NCI-H748 treated with DMSO at 0.1 percent for 48 hours (cell line): ENCODE results near the gene MBP.

Experiments used
- DNase-seq: peaks from one replicate; lab custom pipeline; 2025; lab: John Stamatoyannopoulos, UW

MBP gene

DNA sequence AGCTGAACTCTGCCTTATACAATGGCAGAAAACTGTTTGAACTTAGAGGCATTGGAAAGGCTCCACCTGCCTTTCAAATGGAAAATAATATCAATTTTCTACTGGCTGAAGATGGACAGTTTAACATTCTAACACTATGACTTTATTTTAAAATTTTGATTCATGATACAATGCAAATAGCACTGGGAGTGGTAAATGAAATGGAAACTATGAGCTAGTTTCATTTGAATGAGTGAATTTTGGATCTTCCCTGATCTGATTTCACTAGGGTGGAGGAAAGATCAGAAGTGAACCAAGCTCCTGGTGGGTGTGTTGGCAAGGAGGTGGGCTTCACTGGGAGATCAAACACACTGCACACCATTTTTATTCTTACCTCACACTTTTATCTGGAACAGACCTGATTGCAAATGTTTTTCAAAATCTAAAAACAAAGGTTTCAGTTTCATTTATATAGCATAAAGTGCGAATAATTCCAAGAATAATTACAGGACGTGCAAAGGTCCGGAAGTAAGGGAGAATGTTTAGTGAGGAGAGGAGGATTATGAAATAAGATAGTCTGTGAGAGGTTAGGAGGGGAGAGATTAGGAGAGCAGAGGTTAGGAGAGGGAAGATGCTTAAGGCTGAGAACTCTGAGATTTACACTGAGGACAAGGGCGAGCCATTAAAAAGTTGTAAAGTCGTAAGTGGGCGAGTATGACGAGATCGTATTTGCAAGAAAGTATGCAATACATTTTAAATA is 18.6 kb upstream of the MBP start:
- no peak for DNase-seq

GRCh38 chr18:77150588-77150987 is 18.0 kb upstream of the MBP start:
- DNase-seq = no peak

- no peak for DNase-seq
Observed at GRCh38 chr18:77148289-77148688, 15.7 kb upstream of the MBP start.

DNA sequence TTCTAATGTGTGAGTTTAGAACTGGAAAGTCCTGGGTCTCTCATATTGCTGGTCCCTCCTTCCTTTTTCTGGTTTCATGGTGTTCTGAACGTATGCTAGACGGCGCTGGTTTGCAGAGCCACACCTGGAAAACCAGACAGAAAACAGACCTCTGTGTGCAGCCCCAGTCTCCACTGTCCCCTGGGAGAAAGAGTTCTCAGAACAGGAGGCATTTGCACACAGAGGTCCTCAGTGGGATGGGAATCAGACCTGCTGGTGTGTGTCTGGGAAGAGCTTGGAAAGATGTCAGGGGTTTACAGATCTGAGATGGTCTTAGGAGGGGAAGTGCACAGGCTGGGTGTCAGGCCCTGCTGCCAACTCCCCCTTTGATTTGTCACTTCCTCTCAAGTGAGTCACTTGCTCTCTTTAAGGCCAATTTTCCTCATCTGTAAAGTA is 14.9 kb upstream of the MBP start:
- DNase-seq = no peak

- DNase-seq = no peak
Observed at GRCh38 chr18:77146249-77147080, 13.9 kb upstream of the MBP start.

DNA sequence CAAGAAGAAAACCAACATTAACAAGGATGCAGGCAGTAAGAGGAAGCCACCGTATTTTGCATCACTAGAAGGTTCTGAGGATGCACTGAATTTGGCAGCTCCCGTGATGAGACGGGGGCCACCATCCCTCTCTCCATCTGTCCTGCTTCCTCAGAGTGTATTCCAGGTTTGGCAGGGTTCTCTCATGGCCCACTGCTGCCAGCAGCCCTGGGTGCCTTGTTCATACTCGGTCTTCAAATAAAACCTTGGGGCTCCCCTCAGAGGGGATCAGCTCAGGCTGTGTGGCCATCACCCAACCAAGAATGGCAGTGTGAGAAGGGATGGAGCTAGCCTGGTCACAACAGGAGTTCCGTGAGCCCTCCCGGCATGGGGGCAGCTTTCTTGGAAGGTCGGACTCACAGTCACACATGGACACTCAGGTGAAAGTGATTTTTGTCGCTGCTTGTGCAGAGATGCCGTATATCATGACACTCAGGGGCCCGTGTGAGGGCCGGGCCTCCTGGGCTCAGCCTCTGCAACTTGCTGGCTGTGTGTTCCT is 12.8 kb upstream of the MBP start:
- DNase-seq = no peak

GRCh38 chr18:77144451-77145118 is 12.0 kb upstream of the MBP start:
- DNase-seq = no peak

GRCh38 chr18:77144046-77144445 is 11.5 kb upstream of the MBP start:
- DNase-seq = no peak

DNA sequence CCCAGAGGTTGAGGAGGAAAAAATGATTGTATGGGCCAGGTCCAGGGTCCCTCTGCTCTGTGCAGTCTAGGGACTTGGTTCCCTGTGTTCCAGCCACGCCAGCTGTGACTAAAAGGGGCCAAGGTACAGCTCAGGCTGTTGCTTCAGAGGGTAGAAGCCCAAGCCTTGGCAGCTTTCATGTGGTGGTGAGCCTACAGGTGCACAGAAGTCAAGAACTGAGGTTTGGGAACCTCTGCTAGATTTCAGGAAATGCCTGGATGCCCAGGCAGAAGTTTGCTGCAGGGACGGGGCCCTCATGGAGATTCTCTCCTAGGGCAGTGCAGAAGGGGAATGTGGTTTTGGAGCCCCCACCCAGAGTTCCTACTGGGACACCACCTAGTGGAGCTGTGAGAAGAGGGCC is 10.6 kb upstream of the MBP start:
- no peak for DNase-seq

- DNase-seq = no peak
Observed at GRCh38 chr18:77141401-77142118, 9.0 kb upstream of the MBP start.

DNA sequence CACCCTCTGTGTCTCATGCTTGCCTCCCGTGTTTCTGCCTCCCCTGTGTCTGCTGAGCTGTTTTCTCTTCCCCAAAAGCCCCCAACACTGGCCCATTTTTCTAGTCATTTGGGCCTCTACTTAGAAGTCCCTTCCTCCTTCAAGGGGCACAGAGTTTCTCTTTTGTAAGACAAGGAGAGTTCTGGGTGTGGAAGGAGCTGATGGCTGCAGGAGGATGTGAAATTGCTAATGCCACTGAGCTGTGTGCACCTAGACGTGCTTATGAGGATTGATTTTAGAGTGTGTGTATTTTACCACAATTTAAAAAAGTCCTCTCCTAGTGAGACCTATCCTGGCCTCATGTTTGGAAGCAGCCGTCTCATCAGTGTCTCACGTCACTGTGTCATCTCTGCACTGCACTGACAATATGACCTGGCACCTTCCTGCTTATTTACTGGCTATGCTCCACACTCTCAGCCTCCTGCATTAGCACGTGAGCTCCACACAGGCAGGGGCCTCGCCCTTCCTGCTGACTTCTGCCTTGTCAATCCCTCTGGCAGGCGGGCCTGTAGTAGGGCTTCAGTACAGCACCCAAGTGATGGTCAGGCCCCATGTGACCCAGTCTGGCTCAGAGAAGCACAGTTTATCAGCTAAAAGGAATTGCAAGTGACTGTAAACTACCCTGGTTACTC is 8.0 kb upstream of the MBP start:
- DNase-seq = no peak

GRCh38 chr18:77140030-77140429 is 7.4 kb upstream of the MBP start:
- no peak for DNase-seq

GRCh38 chr18:77139619-77140018 is 7.0 kb upstream of the MBP start:
- no peak for DNase-seq

DNA sequence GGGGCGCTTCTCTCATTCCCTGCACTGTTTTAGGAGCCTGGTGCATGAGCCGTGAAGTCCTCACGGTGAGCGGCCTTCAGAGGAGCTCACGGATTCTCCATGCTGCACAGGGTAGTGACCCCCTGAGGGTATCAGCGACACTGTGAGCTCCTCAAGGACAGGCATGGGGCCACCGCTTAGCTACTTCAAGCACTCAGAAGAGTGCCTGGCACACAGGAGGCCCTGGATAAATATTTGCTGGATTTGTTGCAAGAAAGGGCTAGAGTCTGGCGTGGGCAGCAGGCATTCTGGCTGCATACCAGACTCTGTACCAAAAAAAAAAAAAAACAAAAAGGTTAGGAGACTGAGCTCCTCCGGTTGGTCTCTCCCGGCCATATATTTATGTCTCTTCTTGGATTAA is 5.7 kb upstream of the MBP start:
- DNase-seq = no peak

GRCh38 chr18:77137851-77138250 is 5.3 kb upstream of the MBP start:
- no peak for DNase-seq

GRCh38 chr18:77136871-77137665 is 4.5 kb upstream of the MBP start:
- DNase-seq = no peak

DNA sequence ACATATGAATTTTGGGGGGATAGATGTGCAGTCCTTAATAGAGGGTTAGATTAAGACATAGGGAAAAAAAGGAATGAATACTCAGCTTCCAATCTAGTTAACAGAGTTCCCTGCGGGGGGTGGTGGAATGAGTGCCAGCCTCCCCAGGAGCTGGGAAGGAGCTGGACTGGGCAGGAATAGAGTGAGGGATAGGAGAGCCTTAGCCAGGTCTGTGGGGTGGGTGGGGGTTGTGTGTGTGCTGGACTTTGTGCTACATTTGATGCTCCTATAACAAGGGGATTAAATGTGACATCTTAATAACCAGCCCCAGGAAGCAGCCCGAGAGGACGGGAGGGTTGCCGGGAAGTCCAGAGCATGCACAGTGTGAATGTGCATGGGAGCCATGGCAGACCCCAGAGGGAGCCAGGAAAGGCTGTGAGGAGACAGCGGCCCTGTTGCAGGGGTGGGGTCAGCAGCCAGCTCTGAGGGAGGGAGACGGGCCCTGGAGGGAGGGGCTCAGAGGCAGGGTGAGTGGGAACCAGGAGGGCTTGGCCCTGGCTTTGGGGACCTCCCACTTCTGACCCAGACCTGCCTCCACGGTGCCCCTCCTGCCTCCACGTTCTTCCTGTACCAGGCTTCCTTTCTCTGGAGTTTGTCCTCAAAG is 3.6 kb upstream of the MBP start:
- no peak for DNase-seq

DNA sequence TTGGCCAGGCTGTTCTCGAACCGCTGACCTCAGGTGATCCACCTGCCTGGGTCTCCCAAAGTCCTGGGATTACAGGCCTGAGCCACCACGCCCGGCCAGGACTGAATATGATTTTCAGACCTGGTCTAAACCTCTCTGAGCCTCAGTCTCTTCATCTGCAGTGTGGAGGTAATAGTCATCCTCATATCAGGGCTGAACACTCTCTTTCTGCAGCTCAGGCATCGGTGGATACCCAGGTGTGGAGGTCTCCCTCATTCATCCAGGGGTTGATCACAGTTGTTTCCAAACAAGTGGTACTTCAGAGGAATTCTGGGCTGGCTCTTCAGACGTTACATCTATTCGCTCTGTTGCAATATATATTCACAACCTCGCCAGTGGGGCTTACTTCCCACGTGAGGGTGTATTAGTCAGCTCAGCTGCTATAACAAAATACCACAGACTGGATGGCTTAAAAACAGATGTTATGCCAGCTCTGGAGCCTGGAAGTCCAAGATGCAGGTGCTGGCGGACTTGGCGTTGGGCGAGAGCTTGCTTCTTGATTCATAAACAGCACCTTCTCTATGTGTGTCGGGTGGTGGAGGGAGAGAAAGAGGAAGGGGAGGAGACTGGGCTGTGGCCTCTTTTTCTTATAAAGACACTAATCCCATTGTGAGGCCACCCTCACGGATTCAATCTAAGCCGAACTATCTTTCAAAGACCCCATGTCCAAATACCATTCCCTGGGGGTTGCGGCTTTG is 2.9 kb upstream of the MBP start:
- no peak for DNase-seq

GRCh38 chr18:77134611-77135010 is 2.0 kb upstream of the MBP start:
- DNase-seq = no peak
